ENCODE results near the gene DIPK1B. TPM values are rescaled to one million over a fixed set of nuclear protein-coding genes. Genes with fewer than 3 reads are reported as not detected.
"Not testable (repeated sequence)": the region's sequence is repeated elsewhere in the genome, so short reads cannot be mapped to it uniquely, and the experiment has no call there.

The DIPK1B gene
- total RNA-seq, 4 donors from 2014 or later = 7.8 to 24.4 (median 11.2) TPM

GRCh38 chr9:136757751-136758140 is 45.4 kb downstream of the DIPK1B start:
- Histone ChIP-seq H3K36me3 (no peaks in the 10 kb centered on the region), H3K27me3 (peaks cover 39% of the 10 kb centered on the region), H3K4me1 (peaks cover 0 to 4% (median 0%) of the 10 kb centered on the region in 3 donors), H3K9me3 (peaks cover 0 to 12% (median 0%) of the 10 kb centered on the region in 3 donors), H3K4me3 (no peak overlapping the region), H3K27ac (no peak overlapping the region)
- no peak for TF ChIP-seq POLR2A (IDR thresholded peaks at IDR 0.05)
- TF ChIP-seq CTCF (IDR thresholded peaks at IDR 0.05) = no peak
- TF ChIP-seq POLR2AphosphoS5 (IDR thresholded peaks at IDR 0.05) = no peak
- no peak for TF ChIP-seq EP300 (IDR thresholded peaks at IDR 0.05)
- no peak for ATAC-seq
- no CpG with 5 or more reads among the region's 20 CpGs for WGBS, 2 donors (ENCODE audit: low coverage in 1 of 2)

- H3K27me3 ChIP-seq = peaks cover 51% of the 10 kb centered on the region
- WGBS, 2 donors (ENCODE audit: low coverage in 1 of 2) = 100% methylated on average over 1 of the region's 9 CpGs; no CpG with 5 or more reads in 1 of the 2 donors
- peaks cover 0 to 8% (median 0%) of the 10 kb centered on the region in 3 donors for H3K9me3 ChIP-seq
- no peak for TF ChIP-seq POLR2AphosphoS5 (IDR thresholded peaks at IDR 0.05)
- no peak for TF ChIP-seq POLR2A (IDR thresholded peaks at IDR 0.05)
- TF ChIP-seq EP300 (IDR thresholded peaks at IDR 0.05) = no peak
- no peak for TF ChIP-seq CTCF (IDR thresholded peaks at IDR 0.05)
- H3K36me3 ChIP-seq = no peaks in the 10 kb centered on the region
- ATAC-seq = no peak
- peaks cover 0 to 10% (median 0%) of the 10 kb centered on the region in 3 donors for H3K4me1 ChIP-seq
- H3K27ac ChIP-seq = no peak overlapping the region
- no peak overlapping the region for H3K4me3 ChIP-seq
These were observed 46.6 kb downstream of the DIPK1B start for GRCh38 chr9:136759001-136759400.

GRCh38 chr9:136759436-136760325 is 47.3 kb downstream of the DIPK1B start:
- peaks cover 0 to 8% (median 0%) of the 10 kb centered on the region in 3 donors for H3K9me3 ChIP-seq
- no peaks in the 10 kb centered on the region for H3K36me3 ChIP-seq
- peaks cover 0 to 10% (median 0%) of the 10 kb centered on the region in 3 donors for H3K4me1 ChIP-seq
- peaks cover 58% of the 10 kb centered on the region for H3K27me3 ChIP-seq
- H3K27ac ChIP-seq = no peak overlapping the region
- WGBS, 2 donors (ENCODE audit: low coverage in 1 of 2) = 93% methylated on average over 3 to 5 of the region's 27 CpGs
- no peak overlapping the region for H3K4me3 ChIP-seq
- TF ChIP-seq EP300 (IDR thresholded peaks at IDR 0.05) = no peak
- no peak for TF ChIP-seq POLR2AphosphoS5 (IDR thresholded peaks at IDR 0.05)
- no peak for ATAC-seq

- Histone ChIP-seq H3K9me3 (peaks cover 0 to 8% (median 0%) of the 10 kb centered on the region in 3 donors), H3K27me3 (peaks cover 65% of the 10 kb centered on the region), H3K27ac (no peak overlapping the region), H3K4me3 (no peak overlapping the region), H3K4me1 (peaks cover 0 to 10% (median 0%) of the 10 kb centered on the region in 3 donors), H3K36me3 (no peaks in the 10 kb centered on the region)
- TF ChIP-seq POLR2A (IDR thresholded peaks at IDR 0.05) (no peak), CTCF (IDR thresholded peaks at IDR 0.05) (no peak), POLR2AphosphoS5 (IDR thresholded peaks at IDR 0.05) (no peak), EP300 (IDR thresholded peaks at IDR 0.05) (no peak)
- no peak for ATAC-seq
- 80% methylated on average over 1 to 4 of the region's 25 CpGs for WGBS, 2 donors (ENCODE audit: low coverage in 1 of 2)
These were observed 48.1 kb downstream of the DIPK1B start for GRCh38 chr9:136760424-136760823.

GRCh38 chr9:136760834-136761544 is 48.6 kb downstream of the DIPK1B start:
- not testable (repeated sequence) for H3K27ac ChIP-seq, H3K4me1 ChIP-seq, H3K4me3 ChIP-seq, ATAC-seq, H3K9me3 ChIP-seq, H3K36me3 ChIP-seq
- WGBS, 2 donors (ENCODE audit: low coverage in 1 of 2) = 6 to 32% methylated on average over 7 to 8 of the region's 22 CpGs
- TF ChIP-seq CTCF (IDR thresholded peaks at IDR 0.05) = peak in 2 of 4 experiments; percentile 28 to 37
- peaks cover 68% of the 10 kb centered on the region for H3K27me3 ChIP-seq
